Measurements from ENCODE around the gene SATL1. TPM values are rescaled to one million over a fixed set of nuclear protein-coding genes. Genes with fewer than 3 reads are reported as not detected.

The SATL1 gene
- total RNA-seq, 3 donors from 2014 or later, result 0.15 TPM; not detected in 2

DNA sequence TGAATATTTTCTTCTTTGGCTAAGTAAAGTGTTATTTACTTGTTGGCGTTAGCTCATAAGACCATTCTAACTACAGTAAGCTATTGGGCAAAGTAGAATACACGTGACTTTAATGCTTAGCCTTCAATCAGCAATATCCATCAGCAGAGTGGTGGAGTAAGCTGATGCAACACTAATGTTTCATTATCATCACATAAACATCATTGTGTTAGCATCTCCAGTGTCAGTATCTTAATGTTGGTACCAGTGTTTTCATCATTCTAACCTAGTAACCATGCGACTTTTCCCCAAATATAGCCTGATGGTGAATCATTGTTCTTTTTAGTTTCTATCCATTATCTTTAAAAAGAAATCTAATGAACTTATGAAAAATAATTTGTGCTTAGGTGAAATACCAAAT is 191.4 kb downstream of the SATL1 start:
- TF ChIP-seq POLR2AphosphoS5 (IDR thresholded peaks at IDR 0.05) (no peak), POLR2A (IDR thresholded peaks at IDR 0.05) (no peak)
- TF ChIP-seq, protein P1, sequence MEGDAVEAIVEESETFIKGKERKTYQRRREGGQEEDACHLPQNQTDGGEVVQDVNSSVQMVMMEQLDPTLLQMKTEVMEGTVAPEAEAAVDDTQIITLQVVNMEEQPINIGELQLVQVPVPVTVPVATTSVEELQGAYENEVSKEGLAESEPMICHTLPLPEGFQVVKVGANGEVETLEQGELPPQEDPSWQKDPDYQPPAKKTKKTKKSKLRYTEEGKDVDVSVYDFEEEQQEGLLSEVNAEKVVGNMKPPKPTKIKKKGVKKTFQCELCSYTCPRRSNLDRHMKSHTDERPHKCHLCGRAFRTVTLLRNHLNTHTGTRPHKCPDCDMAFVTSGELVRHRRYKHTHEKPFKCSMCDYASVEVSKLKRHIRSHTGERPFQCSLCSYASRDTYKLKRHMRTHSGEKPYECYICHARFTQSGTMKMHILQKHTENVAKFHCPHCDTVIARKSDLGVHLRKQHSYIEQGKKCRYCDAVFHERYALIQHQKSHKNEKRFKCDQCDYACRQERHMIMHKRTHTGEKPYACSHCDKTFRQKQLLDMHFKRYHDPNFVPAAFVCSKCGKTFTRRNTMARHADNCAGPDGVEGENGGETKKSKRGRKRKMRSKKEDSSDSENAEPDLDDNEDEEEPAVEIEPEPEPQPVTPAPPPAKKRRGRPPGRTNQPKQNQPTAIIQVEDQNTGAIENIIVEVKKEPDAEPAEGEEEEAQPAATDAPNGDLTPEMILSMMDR (IDR thresholded peaks at IDR 0.05), result no peak
- intact Hi-C loops (cut with DNase I; ENCODE audit: low total_unique reads), result no loop called here
- peaks cover 0 to 16% of the 10 kb centered on the region in 2 donors for H3K27me3 ChIP-seq
- H3K36me3 ChIP-seq, result no peaks in the 10 kb centered on the region
- no peaks in the 10 kb centered on the region for H3K9me3 ChIP-seq
- no peaks in the 10 kb centered on the region for H3K4me1 ChIP-seq
- no peak for DNase-seq (ENCODE audit: low spot score in 2 of 2)
- no peak overlapping the region for H3K4me3 ChIP-seq
- peak overlapping the region in 1 of 2 donors; percentile 56 for H3K27ac ChIP-seq

DNA sequence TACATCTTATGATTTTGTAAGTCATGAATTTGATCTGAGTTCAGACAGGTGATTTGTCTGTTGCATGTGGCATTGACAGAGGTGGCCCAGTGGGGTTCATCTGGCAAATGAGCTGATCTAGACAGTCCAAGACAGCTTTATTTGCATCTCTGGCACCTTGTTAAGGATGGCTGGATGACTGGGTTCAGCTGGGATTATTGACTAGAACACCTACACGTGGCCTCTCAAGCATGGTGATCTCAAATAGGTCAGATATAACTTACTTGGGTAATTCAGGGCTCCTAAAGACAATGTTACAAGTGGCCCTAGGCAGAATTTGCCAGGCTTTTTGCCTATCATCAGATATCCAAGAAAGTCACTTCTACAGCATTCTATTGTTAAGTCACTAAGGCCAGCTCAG is 192.0 kb downstream of the SATL1 start:
- no peaks in the 10 kb centered on the region for H3K9me3 ChIP-seq
- H3K27me3 ChIP-seq, result peaks cover 0 to 16% of the 10 kb centered on the region in 2 donors
- TF ChIP-seq POLR2AphosphoS5 (IDR thresholded peaks at IDR 0.05) (no peak), POLR2A (IDR thresholded peaks at IDR 0.05) (no peak)
- TF ChIP-seq, protein P1 (IDR thresholded peaks at IDR 0.05), result no peak
- H3K4me3 ChIP-seq, result no peak overlapping the region
- intact Hi-C loops (cut with DNase I; ENCODE audit: low total_unique reads), result no loop called here
- no peaks in the 10 kb centered on the region for H3K36me3 ChIP-seq
- peak overlapping the region in 1 of 2 donors; percentile 56 for H3K27ac ChIP-seq
- H3K4me1 ChIP-seq, result no peaks in the 10 kb centered on the region
- no peak for DNase-seq (ENCODE audit: low spot score in 2 of 2)

Other genes with a start within 250 kb of the SATL1 start
- 10 to 100 TPM; 10.8 to 15.8 (median 11.5) TPM for gene APOOL, start 239.9 kb downstream of the SATL1 start, total RNA-seq
- gene ZNF711, start 212 bp upstream of the SATL1 start, total RNA-seq, result 10 to 100 TPM in 1 of 3 donors, 1 to 10 TPM in 2; 1.1 to 14.5 (median 6.2) TPM
- 10 to 100 TPM in 1 of 3 donors, 1 to 10 TPM in 1, under 1 TPM in 1; 0.48 to 19.5 (median 6.2) TPM for gene POF1B, start 135.9 kb upstream of the SATL1 start, total RNA-seq